SKM-1 (cell line): Measurements from ENCODE around the gene EEPD1.

Experiments used
- DNase-seq: peaks from one replicate; lab custom pipeline; 2025; ENCODE audit not compliant: unreplicated experiment; lab: John Stamatoyannopoulos, UW

The EEPD1 gene

GRCh38 chr7:36278620-36279172, 125.6 kb downstream of the EEPD1 start:
- DNase-seq, result no peak

DNA sequence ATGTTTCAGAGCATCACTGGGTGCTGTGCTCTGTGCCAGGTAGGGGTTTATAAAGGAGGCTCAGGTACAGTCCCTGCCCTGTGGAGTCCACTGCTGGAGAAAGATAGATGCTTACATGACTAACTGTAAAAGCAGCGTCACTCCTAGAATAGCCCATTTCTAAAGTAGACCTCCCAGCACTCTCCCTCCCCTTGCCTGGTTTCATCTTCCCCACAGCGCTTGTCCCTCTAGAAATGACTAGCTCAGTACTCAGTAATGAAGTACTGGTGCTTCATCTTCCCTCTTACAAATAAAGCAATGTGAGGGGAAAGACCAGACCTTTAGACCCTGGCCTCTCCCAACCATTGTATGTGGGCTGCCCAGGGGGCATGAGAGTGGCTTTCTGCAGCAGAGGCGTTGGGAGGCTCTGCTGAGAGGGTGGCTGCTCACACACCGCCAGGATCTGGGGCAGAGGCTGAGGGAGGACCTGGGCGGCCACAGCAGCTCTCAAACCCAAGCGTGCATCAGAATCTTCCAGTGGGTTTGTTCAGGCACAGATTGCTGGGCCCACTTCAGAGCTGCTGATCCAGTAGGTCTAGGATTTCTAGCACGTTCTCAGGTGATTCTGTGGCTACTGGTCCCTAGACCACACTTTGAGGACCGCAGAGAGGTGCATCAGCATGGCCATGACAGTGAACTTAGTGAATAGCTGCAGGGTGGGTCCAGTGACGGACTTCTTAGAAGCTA, 126.3 kb downstream of the EEPD1 start:
- DNase-seq, result no peak

DNA sequence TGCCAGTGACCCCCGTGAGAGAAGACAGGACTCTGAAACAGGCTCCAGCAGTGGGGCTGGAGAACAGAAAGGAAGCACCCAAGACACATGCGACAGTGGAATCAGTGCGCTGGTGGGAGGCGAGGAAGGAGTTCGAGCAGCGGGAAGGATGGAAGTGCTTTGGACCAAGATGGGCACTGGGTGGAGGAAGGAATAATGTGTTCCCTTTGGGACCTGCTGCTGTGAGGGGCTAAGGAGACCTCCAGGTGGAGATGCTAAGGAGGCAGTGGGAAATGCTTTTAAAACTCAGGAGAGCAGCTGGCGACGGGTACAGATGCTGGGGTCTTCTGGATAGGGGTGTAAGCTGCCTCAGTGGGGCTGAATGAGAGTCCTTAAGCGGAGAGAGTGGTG, 126.9 kb downstream of the EEPD1 start:
- no peak for DNase-seq

GRCh38 chr7:36280840-36281812, 128.1 kb downstream of the EEPD1 start:
- DNase-seq, result no peak

GRCh38 chr7:36281945-36282717, 129.1 kb downstream of the EEPD1 start:
- DNase-seq, result no peak

DNA sequence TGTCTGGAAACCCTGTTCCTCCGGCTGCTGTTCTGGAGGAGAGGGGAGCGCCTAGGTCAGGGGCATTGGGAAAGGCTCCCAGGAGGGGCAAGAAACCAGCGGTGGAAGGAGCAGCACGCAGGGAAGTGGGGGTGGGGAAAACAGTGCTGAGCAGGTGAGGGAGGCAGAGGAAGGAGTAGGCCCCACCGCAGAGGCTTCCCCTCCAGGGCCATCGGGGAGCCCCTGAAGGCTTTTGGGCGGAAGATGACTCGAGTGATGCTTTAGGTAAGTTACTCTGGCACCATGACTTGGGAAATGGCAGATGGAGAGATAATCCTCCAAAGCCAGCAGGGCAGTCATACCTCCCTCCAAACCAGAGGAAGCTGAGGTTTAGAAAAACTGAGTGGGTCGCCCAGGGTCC, 130.1 kb downstream of the EEPD1 start:
- no peak for DNase-seq

DNA sequence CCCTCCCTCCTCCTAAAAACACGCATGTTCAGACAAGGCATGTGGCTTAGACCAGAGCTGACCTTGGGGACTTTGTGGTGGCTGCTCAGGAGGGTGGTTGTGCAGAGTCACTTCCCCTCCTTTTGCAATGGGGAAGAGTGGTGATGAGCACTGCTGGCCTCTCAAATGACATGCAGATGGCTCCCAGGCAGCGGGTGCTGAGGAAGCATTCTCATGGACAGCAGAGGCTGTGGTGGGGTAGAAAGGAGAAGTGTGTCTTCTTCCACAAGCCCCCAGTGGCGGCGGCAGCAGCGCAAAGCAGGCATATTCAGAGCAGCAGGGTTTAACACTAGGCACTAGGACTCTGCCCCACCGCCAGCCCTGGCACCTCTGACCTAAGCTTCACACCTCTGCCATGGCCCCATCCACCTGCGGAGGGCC, 130.7 kb downstream of the EEPD1 start:
- DNase-seq, result peak; percentile 98

DNA sequence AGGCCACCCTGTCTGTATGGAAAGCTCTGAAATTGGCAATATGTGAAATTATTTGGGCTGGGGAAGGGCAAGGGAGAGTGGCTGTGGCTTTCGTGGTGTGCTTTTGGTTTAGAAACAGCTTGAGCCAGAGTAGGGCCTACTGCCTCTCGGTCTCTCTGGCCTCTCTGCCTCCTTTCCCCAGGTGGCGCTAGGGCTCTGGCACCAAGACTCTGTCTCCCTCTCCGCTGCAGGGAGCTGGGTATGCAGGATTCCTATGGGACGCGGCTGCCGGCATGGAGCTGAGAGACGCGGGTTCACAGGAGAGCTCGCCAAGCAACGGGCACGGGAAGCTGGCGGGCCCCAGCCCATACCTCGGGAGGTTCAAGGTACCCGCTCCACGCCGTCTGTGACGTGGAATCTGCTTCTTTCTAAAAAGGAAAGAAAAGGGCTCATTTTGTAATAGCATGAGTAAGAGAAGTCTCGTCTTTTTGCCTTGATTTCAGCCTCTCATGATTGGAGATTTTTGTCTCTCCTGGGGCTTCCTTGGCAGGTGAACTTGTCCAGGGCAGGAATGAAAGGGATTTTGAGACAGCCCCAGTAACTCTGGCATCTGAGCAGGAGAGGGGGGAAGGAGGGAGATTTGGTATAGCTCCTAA, 131.5 kb downstream of the EEPD1 start:
- DNase-seq, result peak; percentile 43

DNA sequence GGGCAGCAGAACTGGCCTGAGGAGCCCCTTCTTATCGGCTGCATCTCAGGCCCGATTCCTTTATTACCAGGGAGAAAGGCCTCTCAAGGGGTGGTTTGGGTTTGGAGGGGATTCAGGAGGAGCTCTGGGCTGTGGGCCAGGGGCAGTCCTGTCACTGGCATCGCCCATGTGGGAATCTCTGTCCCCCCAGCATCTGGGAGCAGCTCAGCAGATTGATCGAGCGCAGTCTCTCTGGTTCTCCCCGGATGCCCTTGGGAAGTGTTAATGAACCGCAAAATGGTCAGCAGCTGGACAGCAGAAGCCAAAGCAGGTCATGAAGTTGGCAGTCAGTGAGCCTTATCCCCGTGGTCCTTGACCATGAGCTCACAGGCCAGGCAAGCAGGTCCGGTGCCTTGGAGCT, 132.2 kb downstream of the EEPD1 start:
- no peak for DNase-seq

GRCh38 chr7:36286226-36286625, 133.2 kb downstream of the EEPD1 start:
- no peak for DNase-seq

DNA sequence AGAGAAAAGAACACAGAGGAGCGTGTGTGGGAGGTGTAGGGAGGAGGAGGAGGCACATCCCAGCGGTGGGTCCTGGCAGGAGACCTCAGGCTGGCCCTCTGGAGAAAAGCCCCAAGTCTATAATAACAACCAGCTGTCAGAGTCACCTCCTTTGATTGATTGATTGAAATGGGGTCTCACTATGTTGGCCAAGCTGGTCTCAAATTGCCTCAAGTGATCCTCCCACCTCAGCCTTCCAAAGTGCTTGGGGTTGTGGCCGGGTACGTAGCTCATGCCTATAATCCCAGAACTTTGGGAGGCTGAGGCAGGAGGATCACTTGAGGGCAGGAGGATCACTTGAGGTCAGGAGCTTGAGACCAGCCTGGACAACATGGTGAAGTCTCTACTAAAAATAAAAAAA, 133.6 kb downstream of the EEPD1 start:
- DNase-seq, result no peak

DNA sequence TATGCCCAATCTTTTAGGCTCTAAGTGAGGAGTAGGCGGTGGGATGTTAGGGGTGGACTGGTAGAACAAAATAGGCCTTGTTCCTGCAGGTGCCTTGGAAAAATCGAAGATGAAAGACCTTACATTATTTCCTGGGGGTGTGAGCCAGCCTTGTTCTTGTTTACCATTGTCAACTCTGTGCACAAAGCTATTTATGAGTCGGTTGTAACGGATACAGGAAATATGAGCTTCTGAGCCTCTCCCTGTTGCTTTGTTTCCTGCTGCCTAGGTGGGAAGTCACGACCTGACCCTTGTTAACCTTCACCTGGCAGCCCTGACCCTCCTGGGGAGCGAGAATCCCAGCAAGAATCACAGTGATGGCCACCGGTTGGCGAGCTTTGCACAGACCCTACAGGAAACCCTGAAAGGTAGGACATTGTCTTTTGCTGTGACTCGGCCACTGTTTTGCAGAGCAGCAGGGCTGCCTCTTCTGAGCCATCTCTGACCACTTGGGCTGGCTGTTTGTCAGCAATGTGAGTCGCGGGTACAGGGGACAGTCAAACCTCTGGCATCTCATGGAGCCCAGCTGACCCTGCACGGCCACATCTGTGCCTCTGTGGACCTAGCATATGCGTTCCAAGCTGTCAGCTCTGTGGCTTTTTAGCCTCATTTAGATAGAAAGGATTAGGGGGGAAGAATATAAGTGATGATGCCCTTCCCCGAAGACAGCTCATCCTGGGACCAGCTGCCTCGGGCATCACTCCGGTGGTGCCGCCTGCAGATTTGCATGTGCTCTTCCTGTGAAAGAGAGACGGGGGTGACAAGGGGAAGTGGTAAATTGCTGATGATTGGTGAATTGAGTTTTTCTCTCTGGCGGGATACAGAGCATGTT, 134.6 kb downstream of the EEPD1 start:
- no peak for DNase-seq

- DNase-seq, result no peak
Measured at GRCh38 chr7:36288501-36288900, 135.4 kb downstream of the EEPD1 start.

DNA sequence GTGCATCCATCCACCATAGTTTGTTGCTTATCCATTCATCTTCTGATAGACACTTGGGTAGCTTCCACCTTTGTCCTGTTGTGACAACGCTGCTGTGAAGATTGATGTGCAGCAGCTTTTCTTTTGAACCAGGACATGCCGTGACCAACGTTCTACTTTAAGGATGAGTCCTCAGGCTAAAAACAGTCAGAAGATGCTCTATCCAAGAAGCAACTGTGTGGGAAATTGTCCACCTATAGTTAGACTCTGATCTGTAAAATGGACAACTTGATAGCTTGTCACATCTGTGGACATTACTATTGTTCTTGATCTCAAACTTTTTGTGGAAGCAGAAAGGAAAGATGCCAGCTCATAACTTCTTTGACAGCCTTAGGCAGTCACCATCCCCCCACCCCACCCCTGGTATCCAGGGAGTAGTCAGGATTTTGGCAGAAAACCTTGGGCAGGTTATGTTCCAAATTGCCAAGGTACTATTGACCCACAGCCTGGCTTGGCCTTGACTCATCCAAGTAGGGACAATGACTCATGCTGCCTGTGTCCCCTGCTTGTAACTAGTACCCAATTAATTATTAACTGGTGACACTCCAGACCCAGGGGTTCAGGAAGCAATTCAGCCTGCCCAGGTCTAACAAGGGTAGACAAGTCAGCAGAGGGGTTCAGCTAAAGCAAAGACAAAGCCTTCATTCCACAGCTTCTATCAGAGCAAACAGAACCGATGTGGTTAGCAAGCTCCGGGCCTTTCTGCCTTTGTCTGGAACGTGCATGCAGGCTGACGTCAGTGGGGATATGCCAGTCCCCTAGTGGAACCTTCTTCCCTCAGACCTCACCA, 137.0 kb downstream of the EEPD1 start:
- DNase-seq, result no peak

DNA sequence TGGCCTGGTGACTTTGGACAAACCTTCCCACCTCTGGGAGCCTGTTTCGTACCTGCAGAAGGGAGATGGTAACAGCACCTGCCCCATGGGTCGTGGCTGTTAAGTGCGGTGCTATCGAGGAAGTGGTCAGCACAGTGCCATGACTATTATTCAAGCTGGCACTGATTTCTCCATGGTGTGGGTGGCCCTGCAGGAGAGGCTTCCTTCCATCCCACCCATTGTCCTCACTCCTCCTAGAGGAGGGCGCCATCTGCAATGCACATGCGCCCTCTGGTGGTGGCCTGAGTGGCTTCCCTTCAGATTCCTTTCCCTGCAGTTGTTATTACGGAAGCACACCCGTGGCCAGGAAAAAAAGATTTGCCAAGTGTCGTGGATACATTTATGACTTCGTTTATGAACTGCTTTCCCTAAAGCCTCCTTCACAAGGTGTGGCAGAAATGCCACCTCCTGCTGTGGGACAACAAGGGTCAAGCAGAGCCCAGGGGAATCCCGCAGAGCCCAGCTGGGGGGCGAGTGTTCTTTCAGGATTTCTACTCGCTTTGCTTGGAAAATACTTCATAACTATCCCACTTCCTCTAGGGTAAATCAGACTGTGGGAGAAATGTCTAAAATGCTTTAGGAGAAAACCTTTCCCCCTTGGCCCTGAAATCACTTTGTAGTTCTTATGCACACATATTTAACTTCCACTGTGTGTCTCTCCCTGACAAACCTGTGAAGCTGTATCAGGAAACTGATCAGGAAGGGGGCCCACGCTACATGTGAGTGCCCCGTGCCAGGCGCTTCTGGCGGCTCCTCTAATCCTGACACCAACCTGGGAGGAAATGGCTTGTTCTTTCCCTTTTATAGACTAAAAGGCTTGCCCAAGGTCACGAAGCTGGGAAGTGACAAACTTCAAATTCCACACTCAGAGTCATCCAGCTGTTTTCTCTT, 138.6 kb downstream of the EEPD1 start:
- peak; percentile 35 for DNase-seq

- no peak for DNase-seq
Measured at GRCh38 chr7:36295090-36295489, 142.0 kb downstream of the EEPD1 start.

DNA sequence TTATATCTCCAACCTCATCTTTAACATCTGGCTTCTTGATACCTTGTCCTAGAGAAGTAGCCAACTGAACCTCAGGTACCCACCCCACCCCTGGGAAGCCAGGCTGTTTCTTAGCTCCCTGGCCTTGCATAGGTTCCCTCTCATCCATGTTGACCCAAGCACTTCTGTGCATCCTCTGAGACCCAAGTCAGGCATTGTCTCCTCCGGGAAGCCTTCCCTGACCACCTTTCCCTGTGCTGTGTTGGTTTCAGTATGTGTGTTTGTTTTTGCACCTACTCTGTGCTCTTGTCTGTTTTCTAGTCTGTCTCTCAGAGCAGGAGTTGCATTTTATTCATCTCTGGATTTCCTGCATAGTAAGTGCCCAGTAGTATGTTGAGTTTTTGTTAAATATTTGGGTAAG, 143.2 kb downstream of the EEPD1 start:
- no peak for DNase-seq
